Fibroblast of pulmonary artery (primary cell): ENCODE measurements around the gene SPTLC3.

Source experiments
- DNase-seq: peaks from one replicate; pipeline ENCODE4 v3.0.0-alpha.2; 2010; ENCODE audit warnings: low read depth
- H3K4me3 ChIP-seq: replicated peaks from 2 replicates; pipeline ENCODE4 v1.5.1; 2011; ENCODE audit warnings: low read depth, mild to moderate bottlenecking, control low read depth, low read length, moderate library complexity
- TF ChIP-seq, protein P1 (sequence below): IDR thresholded peaks from 2 replicates; pipeline ENCODE4 v1.5.1; 2011; ENCODE audit warnings: mild to moderate bottlenecking, control low read depth, low read length, inconsistent platforms; ENCODE audit errors: missing control alignments

Gene SPTLC3

DNA sequence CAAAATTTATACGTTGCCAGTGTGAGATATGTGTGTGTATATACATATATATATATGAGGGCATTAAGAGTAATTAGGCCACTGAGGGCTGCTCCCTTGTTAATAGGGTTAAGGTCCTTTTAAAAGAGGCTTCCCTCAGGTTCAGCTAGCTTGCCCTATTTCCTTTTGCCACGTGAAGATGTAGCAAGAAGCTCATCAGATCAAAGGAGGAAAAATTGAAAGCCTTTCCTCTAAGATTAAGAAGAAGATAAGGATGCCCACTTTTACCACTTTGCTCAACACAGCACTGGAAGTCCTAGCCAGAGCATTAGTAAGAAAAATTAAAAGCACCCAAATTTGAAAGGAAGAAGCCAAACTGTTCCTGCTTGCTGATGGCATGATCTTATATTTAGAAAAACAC is 179.1 kb downstream of the SPTLC3 start:
- TF ChIP-seq, protein P1, sequence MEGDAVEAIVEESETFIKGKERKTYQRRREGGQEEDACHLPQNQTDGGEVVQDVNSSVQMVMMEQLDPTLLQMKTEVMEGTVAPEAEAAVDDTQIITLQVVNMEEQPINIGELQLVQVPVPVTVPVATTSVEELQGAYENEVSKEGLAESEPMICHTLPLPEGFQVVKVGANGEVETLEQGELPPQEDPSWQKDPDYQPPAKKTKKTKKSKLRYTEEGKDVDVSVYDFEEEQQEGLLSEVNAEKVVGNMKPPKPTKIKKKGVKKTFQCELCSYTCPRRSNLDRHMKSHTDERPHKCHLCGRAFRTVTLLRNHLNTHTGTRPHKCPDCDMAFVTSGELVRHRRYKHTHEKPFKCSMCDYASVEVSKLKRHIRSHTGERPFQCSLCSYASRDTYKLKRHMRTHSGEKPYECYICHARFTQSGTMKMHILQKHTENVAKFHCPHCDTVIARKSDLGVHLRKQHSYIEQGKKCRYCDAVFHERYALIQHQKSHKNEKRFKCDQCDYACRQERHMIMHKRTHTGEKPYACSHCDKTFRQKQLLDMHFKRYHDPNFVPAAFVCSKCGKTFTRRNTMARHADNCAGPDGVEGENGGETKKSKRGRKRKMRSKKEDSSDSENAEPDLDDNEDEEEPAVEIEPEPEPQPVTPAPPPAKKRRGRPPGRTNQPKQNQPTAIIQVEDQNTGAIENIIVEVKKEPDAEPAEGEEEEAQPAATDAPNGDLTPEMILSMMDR, result no peak
- no peak overlapping the region for H3K4me3 ChIP-seq
- DNase-seq, result no peak

DNA sequence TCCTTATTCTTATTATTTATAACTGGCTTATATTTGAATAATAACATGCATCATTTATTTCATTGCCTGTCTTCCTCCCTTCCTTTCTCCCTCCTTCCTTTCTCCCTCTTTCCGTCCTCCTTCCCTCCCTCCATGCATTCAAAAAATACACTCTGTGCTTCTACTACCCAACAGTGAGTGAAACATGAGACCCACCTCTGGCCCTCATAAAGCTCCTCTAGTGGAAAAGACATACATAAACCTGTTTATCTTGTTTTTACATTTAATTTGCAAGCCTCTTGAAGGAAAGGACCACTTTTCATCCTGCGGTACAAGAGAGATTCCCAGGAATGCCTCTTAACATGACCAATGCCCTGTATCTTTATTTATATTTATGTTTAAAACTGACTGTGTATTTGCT is 190.5 kb downstream of the SPTLC3 start:
- DNase-seq, result no peak
- TF ChIP-seq, protein P1, result no peak
- H3K4me3 ChIP-seq, result no peak overlapping the region

DNA sequence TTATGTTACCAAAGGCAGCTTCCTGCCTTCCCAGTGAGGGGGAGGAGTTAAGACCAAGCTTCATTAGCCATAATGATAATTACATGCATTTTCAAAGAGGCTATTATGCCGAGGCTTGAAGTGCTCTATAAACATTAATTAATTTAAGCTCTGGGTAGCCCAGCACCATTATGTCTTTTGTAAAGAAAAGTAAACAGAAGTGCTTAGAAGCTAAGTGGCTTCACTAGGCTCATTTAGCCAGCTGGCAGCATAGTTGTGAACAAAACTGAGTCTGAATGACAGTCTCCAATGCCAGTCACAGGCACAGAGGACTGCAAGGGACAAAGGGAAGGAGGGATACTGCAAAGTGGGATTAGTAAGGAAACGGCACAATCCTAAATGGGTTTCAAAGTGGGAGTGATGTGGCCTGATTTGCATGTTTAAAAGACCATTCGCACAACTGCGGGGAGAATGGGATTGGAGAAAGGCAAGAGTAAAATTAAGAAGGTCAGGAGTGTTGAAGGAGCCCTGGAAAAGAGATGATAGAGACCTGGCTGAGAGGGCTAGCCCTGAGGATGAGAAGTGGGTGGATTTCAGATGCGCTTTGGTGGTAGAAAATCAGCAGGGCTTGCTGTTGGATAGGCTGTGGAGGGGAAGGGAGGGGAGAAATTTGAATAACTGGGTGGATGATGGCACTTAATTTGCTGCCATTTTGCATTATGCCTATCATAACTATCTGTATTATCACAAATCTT is 192.2 kb downstream of the SPTLC3 start:
- H3K4me3 ChIP-seq, result no peak overlapping the region
- no peak for DNase-seq
- TF ChIP-seq, protein P1, result no peak

DNA sequence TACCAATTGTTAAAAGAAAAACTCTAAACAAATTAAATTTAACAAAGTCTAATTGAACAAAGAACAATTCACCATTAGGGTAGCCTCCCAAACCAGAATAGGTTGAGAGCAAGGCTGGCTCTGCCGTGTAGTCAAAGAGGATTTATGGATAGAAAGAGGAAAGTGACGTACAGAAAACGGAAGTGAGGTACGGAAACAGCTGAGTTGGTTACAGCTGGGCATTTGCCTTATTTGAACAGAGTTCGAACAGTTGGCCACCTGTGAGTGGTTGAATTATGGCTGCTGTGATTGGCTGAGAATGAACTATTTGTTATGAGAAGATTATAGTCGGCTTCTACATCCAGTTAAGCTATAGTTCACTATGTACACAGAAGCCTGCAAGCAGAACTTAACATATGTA is 193.8 kb downstream of the SPTLC3 start:
- no peak for DNase-seq
- H3K4me3 ChIP-seq, result no peak overlapping the region
- TF ChIP-seq, protein P1, result no peak

DNA sequence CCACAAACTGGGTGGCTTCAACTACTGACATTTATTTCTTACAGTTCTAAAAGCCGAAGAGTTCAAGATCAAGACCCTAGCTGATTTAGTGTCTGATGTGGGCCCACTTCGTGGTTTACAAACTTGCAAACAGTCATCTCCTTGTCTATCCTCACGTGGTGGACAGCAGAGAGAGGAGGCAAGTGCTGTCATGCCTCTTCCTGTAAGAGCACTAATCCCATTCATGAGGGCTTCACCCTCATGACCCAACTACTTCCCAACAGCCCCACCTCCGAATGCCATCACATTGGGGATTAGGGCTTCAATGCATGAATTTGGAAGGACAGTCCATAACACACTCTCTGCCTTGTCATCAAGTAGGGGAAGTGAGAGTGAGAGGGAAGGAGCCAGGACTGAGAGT is 196.7 kb downstream of the SPTLC3 start:
- DNase-seq, result no peak
- no peak overlapping the region for H3K4me3 ChIP-seq
- TF ChIP-seq, protein P1, result no peak

DNA sequence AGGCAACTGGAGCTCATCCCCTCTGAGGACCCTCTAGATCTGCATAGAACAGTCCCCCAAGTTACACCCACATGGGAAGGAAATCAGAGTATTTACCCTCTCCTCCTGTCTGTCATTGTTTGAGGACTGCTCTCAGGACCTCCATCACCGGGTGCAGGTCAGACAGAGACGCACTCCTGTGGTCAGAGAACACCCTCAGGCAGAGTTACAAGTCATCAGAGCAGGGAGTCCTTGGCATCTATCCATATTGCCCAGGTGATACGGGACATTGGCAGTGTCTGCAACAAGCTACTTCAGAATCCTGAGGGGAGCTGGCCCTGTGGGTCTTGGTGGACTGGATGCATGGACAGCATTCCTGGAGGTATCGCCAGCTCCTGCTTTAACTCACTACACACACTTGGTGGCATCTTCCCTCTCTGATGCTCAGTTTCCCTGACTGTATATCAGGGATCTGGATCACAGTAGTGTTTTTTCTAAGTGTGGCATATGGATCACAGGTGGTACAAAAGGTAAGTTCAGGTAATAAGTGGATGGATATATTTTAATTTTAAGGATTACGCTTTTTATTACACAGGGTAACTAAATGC is 197.2 kb downstream of the SPTLC3 start:
- no peak for DNase-seq
- TF ChIP-seq, protein P1, result no peak
- H3K4me3 ChIP-seq, result no peak overlapping the region

DNA sequence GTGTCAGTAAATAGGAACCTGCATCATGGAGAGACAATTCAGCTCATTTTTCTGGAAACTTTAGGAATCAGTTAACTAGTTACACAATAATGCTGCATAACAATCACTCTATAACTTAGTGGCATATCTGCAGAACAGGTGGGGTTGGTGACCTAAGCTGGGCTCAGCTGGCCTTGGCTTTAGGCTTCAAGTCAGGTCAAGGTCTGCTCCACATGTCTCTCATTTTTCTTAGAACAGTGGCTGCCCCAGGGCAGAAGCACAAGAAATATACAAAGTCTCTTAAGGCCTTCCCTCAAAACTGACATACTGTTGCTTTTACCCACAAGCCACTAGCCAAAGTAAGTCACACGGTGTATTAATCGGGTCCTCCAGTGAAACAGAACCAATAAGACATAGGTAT is 198.2 kb downstream of the SPTLC3 start:
- TF ChIP-seq, protein P1, result no peak
- no peak overlapping the region for H3K4me3 ChIP-seq
- DNase-seq, result no peak
